ENCODE measurements around the gene PDZD4. TPM values are rescaled to one million over a fixed set of nuclear protein-coding genes. Genes with fewer than 3 reads are reported as not detected.

The PDZD4 gene
- total and polyA plus RNA-seq, 2 of the 4 experiments (the other 2 are of a cell fraction), result under 0.01 to 0.38 TPM

- H4K5ac ChIP-seq (ENCODE audit: low read depth, low read length), result no peak overlapping the region
- H2BK120ac ChIP-seq (ENCODE audit: low read depth, low read length), result no peak overlapping the region
- peak overlapping the region; percentile 32 for H2AFZ ChIP-seq (replicated peaks; ENCODE audit: low read length, poor library complexity)
- H4K20me1 ChIP-seq (ENCODE audit: insufficient read depth, low read length), result no peaks in the 10 kb centered on the region; the same call in 1 of the 2 replicates
- dilution Hi-C loops (cut with HindIII; ENCODE audit: low sequenced_read_pairs, unreplicated experiment) (no loop called here), in situ Hi-C loops (cut with MboI; ENCODE audit: low sequenced_read_pairs) (no loop called here), intact Hi-C loops (cut with micrococcal nuclease) (no loop called here)
- ChIA-PET POLR2A (ENCODE audit: unreplicated experiment) (no interaction called here), CTCF (no interaction called here)
- H2BK5ac ChIP-seq (ENCODE audit: low read depth, low read length, poor library complexity, severe bottlenecking), result no peak overlapping the region
- no TSS peak for BruUV-seq (replicated peaks)
- no peak overlapping the region; the same call in 1 of the 2 replicates for H3K4me3 ChIP-seq (ENCODE audit: insufficient read depth, low read depth, low read length)
- H3K9me3 ChIP-seq (ENCODE audit: control insufficient read depth, insufficient read depth, low read length), result peaks cover 18% of the 10 kb centered on the region; the same call in 1 of the 2 replicates
- peaks cover 46% of the 10 kb centered on the region for H3K27me3 ChIP-seq (ENCODE audit: control insufficient read depth, insufficient read depth, low read length)
- no peak overlapping the region for H4K91ac ChIP-seq (ENCODE audit: insufficient read depth, low read depth, low read length)
- DNase-seq (no peak), ATAC-seq (ENCODE audit: low read depth) (peak; percentile 42)
- H2BK15ac ChIP-seq (ENCODE audit: low read depth, low read length), result no peak overlapping the region
- TF ChIP-seq MAZ (IDR thresholded peaks at IDR 0.05; ENCODE audit: borderline replicate concordance, low read depth, low read length) (no peak), MXI1 (IDR thresholded peaks at IDR 0.05; ENCODE audit: borderline replicate concordance, low read depth, low read length) (no peak)
- no peak overlapping the region for H2AK9ac ChIP-seq (replicated peaks; ENCODE audit: low read depth, low read length, poor library complexity)
- no peaks in the 10 kb centered on the region for H3K36me3 ChIP-seq (ENCODE audit: control insufficient read depth, insufficient read depth, low read length)
- no peaks in the 10 kb centered on the region for H3K4me1 ChIP-seq (ENCODE audit: control insufficient read depth, insufficient read depth, low read length)
- H3K9ac ChIP-seq (ENCODE audit: low read depth, low read length), result no peak overlapping the region
- WGBS, 2 experiments (ENCODE audit: extremely low coverage in 2 of 2, insufficient read length in 1 of 2), result 16% methylated on average over 24 of the region's 102 CpGs; no CpG with 5 or more reads in 1 of the 2 experiments
- no peak overlapping the region for H2AK5ac ChIP-seq (ENCODE audit: low read depth, low read length)
- no peak overlapping the region for H3K23ac ChIP-seq (ENCODE audit: low read depth, low read length)
- no peaks in the 10 kb centered on the region for H3K9me1 ChIP-seq (ENCODE audit: insufficient read depth, low read length)
- no peak overlapping the region for H3K56ac ChIP-seq (ENCODE audit: extremely low read depth, insufficient read depth, low read length)
- no peak overlapping the region for H3K27ac ChIP-seq (ENCODE audit: insufficient read depth, low read length)
- no peak overlapping the region for H3K18ac ChIP-seq (ENCODE audit: low read depth, low read length)
- no peak overlapping the region for H3K4me2 ChIP-seq (ENCODE audit: low read depth, low read length)
- H3K79me1 ChIP-seq (ENCODE audit: low read depth in 1 of 2, low read length in 2 of 2), result no peaks in the 10 kb centered on the region
- H3K4ac ChIP-seq (ENCODE audit: low read depth, low read length), result no peak overlapping the region
- no peak overlapping the region for H2BK20ac ChIP-seq (ENCODE audit: low read depth, low read length)
- no peak overlapping the region for H4K8ac ChIP-seq (ENCODE audit: low read depth in 2 of 2, low read length in 2 of 2)
- no peak overlapping the region for H3K14ac ChIP-seq (replicated peaks; ENCODE audit: low read depth, low read length)
Measured at GRCh38 chrX:153830640-153831428, 490 bp upstream of the PDZD4 start.

Data from IMR-90 (cell line).